Mucosa of gallbladder (tissue), 1 donor: ENCODE measurements around the gene CACNG1. TPM values are rescaled to one million over a fixed set of nuclear protein-coding genes. Genes with fewer than 3 reads are reported as not detected.
"Not testable (repeated sequence)": the region's sequence is repeated elsewhere in the genome, so short reads cannot be mapped to it uniquely, and the experiment has no call there.

Experiments
- DNase-seq: peaks from one replicate; pipeline ENCODE4 v3.0.0-alpha.2; 2020; ENCODE audit warnings: low spot score
- total RNA-seq: library from RNA; stranded (reverse); gene quantifications from one replicate; pipeline ENCODE4 v1.2.1, GENCODE V29; 2021
- donor health status: DM: no; HTN: no; CAD: no.

Gene CACNG1
- total RNA-seq, 1 donor from 2014 or later = not detected

DNA sequence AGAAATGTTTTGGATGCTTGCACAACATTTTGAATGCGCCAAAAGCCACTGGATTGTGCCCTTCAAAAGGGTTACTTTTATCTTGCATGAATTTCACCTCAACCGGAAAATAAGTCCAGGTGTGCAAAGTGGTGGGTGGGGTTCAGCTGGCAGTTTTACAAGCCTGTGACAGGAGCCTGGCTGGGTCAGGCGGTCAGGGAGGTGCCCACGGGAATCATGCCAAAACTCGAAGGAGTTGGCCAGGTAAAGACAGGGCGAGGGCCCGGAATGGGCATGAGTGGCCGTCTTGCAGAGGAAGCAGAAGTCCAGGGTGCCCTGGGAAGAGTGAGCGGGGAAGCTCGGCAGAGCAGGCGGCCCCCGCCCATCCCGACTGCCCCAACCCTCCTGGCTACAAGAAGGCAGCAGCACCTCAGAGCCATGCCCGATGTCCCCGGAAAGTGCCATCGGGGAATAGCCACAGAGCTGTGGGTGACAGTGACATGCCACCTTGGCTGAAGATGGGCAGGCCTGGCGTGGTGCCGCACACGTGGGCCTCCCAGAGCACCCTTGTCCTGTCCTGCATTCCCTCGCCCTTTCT, 19.1 kb upstream of the CACNG1 start:
- DNase-seq = no peak

DNA sequence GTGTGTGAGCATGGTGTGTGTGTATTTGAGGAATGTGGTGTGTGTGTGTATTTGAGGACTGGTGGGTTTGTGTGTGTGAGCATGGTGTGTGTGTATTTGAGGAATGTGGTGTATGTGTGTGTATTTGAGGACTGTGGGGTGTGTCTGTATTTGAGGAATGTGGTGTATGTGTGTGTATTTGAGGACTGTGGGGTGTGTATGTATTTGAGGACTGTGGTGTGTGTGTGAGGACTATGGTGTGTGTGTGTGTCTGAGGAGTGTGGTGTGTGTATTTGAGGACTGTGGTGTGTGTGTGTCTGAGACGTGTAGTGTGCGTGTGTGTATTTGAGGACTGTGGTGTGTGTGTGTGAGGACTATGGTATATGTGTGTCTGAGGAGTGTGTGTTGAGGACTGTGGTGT, 18.0 kb upstream of the CACNG1 start:
- DNase-seq = no peak

DNA sequence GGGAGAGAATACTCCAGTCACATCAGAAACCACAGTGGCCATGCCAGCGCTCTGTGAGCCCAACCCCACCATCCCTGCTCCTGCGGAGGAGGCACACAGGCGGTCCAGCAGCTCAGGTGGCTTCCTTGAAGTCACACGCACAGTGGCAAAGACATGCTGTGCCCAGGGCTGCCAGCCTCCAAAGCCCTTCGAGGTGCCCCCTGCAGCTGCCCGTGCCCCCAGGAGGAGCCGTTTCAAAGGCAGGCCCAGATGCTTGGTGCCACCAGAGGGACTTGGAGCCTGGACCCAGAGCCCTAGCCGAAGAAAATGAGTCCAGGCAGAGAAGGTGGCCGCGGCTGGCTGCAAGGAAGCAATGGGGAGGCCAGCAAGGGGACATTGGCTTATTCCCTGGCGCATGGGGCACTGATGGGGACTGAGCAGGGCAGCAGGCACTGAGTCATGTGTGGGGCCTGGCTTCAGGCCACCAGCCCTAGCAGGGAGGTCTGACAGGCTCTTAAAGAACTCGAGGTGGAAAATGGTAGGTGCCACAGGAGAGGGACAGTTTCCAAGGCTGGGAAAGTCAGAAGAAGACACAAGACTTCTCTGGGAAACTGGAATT, 17.2 kb upstream of the CACNG1 start:
- no peak for DNase-seq

DNA sequence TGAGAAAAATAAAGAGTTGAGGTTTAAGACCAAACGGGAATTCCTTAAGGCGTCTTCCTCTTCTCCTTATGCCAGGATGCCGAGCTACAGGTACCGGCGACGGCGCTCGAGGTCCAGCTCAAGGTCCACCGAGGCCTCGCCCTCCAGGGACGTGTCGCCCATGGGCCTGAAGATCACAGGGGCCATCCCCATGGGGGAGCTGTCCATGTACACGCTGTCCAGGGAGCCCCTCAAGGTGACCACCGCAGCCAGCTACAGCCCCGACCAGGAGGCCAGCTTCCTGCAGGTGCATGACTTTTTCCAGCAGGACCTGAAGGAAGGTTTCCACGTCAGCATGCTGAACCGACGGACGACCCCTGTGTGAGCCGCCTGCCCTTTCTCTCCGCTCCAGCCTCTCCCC, 13.7 kb upstream of the CACNG1 start:
- no peak for DNase-seq

DNA sequence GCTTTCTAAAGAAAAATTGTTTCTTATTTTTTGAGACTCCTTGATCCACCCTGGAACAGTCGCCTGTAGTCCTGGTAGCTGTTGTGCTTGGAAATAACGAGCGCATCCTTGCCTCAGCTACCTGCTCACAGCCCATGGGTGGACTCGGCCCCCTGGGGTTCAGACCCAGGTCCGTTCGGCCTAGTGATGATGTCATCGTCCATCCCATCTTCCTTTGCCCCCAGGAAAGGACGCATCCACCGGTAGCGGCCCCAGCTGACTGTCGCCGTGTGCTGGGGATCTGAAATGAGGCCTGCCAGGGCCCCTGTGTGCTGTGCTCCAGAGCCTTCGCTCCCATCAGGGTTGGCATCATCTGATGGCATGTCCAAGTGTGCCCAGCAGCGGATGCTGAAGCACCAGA, 12.0 kb upstream of the CACNG1 start:
- DNase-seq = no peak

DNA sequence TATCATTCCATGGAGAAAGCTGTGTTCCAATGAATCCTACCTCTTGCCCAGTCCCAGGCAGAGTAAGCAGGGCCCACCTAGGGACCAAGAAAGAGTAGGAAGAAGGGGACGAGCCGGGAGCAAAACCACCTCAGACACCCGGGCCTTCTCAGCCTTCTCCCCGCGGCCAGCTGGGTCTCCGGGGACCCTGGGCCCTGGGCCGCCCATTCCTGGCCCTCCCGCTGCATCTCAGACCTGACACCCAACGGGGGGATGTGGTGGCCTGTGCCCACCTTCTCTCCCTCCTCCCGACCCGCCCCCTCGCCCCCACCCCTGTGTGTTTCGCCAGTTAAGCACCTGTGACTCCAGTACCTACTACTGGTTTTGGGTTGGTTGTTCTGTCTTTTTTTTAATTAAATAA, 11.4 kb upstream of the CACNG1 start:
- DNase-seq = no peak

DNA sequence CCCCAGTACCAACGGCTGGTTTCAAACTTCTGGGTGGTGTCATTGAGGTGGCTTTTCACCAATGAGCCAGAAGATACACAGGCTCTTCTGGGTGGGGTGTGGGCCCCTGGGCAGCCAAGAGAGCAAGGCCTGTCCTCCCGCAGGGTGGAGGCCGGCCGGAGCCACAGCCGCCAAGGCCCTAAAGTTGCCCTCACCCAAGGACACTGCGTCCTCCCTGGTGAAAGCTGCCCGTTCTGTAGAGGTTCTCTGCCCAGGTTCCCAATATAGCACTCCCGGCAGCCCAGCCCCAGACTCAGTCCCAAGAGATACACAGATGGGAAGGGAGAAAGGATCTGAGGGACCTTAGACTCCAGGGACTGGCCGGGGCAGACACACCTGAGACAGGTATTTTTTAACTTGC, 10.7 kb upstream of the CACNG1 start:
- DNase-seq = no peak

DNA sequence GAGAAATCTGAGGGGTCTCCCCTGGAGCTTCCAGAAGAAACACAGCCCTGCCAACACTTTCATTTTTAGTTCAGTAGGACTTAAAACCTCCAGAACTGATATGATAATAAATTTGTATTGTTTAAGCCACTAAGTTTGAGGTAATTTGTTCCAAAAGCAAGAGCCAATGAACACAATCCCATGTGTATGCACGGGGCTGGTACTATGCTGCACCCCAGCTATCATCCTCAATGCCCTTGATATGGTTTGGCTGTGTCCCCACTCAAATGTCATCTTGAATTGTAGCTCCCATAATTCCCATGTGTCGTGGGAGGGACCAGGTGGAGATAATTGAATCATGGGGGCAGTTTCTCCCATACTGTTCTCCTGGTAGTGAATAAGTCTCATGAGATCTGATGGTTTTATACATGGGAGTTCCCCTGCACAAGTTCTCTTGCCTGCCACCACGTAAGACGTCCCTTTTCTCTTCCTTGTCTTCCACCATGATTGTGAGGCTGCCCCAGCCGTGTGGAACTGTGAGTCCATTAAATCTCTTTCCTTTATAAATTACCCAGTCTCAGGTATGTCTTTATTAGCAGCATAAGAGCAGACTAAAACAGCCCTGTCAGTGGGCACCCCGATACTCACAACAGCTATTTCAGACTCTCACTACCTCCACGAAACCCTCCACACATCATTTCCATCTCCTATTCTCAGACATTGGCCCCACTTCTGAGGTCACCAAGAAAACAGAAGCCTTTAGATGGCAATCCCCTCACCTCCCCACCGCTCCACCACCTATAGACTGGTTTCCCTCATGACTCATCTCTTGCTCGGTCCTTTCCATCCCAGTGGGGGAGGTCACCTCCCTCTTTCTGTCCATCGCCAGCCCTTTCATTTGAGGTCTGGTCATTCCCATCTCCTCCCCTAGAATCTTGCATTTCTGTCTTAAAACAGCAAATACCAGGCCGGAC, 8.9 kb upstream of the CACNG1 start:
- DNase-seq = no peak

DNA sequence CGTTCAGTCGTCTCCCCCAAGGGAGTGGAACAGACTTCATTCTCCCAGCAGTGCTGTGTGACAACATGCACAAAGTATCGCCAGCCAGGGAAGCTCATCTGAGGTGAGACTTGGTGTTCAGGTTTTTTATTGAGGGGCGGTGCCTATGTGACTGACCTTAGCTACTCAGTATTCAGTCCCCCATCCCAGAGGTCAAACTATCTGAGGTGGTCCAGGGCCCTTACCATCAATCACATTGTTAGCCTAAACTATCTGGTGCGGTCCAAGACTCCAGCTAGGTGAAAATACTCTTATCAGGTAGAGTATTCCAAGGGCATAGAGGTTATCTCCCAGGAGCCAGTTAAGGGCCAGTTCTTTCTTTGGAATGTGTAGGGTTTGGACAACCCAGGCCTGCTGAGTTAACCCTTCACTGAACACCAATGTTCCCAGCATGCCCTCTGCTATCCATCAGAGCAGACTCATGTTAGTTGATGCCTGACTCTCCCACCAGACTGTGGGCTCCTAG, 5.4 kb upstream of the CACNG1 start:
- DNase-seq = no peak

DNA sequence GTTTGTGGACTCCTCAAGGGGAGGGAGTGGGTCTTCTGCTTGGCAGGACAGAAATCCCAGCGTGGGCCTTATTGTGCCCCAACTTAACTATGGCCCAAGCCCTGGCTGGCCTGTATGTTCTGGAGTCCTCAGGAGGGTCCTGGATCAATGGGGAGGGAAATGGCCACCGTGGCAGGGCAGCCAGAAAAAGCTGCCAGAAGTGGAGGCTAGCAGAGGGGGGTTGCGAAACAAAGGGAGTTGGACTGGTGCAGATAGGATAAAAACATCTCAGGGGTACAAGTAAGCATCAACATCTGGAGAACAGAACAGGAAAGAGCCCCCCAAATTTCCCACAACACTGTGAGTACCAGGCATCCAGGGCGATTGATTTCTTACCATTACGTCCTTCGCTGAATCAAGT, 3.7 kb upstream of the CACNG1 start:
- DNase-seq = no peak

DNA sequence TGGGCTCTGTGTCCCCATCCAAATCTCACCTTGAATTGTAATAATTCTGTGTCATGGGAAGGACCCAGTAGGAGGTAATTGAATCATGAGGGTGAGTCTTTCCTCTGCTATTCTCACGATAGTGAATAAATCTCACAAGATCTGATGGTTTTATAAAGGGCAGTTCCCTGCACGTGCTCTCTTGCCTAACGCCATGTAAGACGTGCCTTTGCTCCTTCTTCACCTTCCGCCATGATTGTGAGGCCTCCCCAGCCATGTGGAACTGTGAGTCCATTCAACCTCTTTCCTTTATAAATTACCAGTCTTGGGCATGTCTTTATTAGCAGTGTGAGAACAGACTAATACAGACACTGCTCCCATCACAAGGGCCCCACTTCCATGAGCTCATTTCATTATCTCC, 3.2 kb upstream of the CACNG1 start:
- DNase-seq = not testable (repeated sequence)

DNA sequence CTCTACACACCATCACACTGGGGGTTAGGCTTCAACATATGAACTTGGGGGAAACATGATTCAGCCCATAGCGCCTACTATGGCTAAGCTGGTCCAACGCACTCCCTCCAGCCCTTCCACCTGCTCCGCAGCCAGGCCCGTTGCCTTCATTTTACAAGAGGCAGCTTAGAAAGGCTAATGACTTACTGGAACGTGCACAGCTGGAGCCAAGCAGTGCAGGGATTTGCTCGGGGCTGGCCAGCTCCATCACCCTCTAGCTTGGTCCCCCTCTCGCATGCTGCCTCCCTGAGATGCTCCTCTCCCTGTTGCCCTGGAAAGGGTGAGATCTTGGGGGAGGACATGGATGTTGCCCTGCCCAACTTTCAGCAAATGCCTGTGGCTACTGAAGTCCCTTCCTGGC, 2.8 kb upstream of the CACNG1 start:
- no peak for DNase-seq

DNA sequence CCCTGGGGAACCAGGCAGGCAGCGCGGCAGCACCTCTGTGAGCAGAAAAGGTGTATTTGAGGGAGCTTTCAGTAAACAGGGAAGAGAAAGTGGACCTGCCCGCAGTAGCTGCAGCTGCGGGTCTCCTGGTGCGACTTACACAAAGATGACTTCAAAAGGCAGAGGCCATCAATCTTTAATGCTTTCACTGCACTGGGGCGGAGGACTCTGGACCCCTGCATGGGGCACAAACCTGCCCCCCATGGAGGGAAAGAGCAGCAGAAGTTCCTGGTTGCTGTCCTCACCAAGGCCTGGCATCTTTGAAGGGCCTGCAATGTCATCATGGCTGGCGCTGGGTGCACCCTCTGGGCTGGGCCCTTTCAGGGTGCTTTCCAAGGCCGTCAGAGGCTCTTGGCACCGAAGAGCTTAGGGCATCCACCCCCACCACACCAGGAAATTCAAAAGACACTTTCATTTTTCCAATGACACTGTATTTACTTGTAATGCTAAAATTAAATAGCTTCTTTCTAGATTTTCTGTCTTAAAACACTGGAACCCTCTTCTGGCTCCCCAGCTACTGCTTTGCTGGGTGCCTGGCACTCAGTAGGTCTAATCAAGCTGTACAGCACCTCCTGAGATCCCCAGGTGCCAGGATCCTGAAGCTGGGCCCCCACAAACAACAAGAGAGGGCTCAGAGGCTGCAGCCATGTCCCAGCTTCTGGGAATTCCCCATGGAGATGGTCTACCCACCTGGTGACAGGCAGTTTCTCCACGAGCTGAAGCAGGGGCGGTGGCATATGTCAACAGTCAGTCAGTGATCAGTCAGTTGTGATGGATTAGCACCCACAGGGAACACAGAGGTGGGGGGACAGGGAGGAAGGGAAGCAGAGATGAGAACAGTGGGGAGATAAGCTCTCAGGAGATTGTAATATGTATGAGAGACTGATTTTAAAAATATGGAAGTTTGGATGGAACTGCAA, 2.1 kb upstream of the CACNG1 start:
- DNase-seq = no peak

DNA sequence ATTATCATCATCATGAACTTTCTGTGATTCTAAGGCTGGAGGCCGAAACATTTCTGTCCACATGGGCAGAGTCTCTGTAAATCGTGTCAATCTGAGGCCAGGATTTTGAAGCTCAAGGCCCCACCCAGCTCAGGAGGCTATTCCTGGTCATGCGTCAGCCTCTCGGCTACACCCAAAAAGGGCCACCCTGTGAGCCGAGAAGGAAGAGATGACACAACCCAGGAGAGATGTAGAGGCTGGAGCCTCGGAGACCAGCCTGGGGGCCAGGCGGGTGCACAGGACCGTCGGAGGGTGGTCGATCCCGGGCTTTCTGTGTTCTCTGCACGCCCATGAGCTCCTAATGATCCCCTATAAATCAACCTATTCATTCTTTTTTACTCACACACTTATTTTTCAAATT, 1.1 kb upstream of the CACNG1 start:
- DNase-seq = no peak

DNA sequence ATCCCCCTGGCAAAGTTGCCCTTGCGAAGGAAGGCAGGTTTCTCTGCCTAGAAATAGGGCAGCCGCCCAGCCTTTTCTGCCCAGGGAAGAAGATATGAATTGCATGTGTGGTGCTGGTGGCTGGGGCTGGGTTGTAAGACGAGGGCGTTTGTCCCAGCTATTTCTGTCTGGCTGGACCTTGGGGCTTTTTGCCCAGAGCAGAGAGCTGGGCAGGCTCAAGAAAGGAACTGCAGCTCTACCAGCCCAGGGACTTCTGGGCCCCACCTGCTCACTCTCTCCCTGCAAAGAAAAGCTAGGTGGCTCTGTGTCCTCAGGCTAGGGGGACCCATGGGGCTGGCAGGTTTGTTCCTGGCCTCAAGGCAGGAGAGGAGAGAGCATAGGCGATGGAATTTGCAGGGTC, 586 bp downstream of the CACNG1 start:
- DNase-seq = no peak

DNA sequence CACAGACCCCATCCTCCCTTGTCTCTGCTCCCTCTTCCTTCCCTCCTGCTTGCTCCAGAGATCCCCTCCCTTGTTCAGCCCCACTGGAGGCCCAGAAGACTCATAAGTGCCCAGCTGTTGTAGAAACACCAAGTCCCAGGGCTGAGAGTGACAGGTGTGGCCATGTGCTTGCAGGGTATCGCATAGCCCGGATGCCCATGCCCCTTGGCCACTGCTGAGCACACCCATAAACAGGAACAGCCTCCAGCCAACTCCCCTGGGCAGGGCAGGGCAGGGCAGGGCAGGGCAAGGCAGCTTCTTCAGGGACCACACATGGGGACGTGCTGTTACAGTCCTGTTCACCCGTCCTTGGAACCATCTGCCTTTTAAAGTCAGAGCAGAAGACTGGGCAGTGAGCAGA, 2.0 kb downstream of the CACNG1 start:
- no peak for DNase-seq

DNA sequence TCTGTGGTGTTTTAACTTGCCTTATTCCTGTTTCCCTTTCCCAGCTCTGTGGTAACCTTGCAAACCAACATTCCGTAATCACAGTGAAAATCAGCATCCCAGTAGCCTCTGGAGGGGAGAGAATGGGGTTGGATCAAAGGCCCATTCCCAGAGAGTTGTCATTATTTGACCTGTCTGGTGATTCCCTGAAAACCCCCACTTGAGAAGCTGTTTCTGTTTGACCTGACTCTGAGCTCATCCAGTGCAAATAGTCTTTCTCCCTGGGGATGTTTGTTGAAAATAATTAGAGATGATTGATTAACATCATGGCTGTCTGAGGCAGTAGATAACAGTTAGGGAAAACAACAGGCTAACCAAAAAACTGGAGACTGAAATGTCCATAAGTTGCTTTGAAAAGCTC, 3.0 kb downstream of the CACNG1 start:
- DNase-seq = no peak

DNA sequence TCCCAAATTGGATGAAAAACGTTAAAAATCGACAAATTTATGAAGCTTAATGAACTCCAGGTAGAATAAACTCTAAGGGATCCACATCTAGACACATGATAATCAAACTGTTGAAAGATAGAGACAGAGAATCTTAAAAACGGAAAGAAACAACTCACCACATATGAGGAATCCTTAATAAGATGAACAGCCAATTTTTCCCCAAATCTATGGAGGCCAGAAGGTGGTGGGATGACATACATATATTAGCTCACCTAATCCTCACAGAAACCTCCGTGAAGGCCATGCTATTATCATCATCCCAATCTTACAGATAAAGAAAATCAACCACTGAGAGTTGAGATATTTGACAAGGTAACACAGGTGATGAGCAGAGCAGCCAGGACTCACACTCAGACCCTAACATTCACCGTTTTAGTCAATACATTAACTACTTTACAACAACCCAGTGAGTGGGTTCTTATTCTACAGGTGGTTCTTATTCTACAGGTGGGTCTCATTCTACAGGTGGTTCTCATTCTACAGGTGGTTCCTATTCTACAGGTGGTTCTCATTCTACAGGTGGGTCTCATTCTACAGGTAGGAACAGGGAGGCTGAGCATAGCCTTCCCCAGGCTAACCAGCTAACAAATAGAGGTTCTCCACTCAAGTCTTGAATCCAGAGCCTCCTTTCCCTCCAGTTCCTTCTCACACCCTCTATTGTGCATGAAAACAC, 4.8 kb downstream of the CACNG1 start:
- DNase-seq = no peak

DNA sequence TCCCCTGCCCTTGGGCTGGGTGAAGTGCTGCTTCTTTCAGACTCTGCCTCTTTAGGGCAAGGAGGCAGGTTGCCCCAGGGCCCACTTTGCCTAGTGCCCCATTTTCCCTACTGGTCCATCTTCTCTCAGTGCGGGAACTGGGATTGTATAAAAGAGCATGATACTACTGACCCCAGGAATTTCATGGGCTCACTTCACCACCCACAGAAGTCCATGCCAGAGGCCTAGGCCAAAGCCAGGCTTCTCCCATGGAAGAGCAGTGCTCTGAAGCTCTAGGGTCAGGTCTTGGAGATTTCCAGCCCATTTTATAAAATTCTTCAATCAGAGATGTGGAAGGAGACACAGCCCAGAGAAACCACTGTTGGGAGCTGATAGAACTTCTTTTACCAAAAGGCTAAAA, 5.7 kb downstream of the CACNG1 start:
- DNase-seq = no peak

DNA sequence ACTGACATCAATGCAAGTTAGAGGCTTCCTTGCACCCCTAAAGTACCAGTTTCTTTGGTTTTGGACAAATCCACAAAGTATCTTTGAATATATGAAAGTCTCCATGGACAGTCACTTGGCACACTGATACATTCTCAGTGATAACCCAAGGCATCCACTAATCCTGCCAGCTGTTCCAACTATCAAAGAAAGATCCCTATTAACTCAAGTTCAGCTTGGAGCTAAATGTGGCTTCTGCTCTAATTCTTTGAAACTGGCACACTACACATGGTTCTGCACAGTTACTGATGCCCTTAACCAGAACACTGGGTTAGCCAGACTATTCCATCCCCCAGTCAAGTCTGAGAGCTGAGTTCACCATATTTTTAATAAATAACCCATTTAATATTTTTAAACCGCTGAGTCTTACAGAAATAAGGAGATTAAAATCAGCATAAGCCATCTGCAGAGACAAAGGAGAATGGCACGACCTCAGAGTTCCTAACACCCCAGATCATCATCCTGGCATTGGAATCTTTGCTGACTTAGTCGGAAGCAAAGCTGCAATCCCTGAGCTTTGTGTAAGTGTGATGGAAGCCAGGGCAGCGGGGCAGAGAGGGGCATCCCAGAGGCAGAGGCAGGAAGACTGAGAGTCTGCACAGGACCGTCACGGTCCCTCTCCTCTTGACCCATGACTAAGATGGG, 6.3 kb downstream of the CACNG1 start:
- DNase-seq = no peak

DNA sequence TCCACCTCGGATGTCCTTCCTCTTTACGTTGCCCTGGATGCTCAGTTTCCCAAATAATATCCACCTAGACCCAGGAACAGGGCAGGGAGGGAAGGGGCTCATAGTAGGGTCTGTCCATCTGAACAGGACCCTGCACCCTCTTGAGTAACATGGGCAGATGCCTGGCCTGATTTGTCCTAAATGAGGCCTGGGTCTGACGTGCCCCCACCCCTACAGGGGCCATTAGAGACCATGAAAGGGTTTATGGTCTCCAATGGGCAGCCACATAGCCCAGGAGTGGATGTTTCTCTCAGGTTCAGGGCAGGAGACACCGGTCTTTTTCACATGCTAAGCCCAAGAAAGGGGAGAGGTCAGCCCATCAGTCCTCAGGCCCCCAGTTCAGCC, 6.8 kb downstream of the CACNG1 start:
- DNase-seq = no peak
